K562 (cell line): ENCODE measurements around the gene TM4SF5. TPM values are rescaled to one million over a fixed set of nuclear protein-coding genes. Genes with fewer than 3 reads are reported as not detected.
A peak's percentile ranks its signal among the peaks of the same experiment; 100 is the strongest.

Experiments
- BCL6 ChIP-seq: fragments of 250-450 bp; sonication (Bioruptor Pico); IDR thresholded peaks from 2 replicates; pipeline ENCODE4 v1.4.0; 2020
- CBX8 ChIP-seq: fragments of 200-600 bp; sonication (generic); IDR thresholded peaks from 2 replicates; pipeline ENCODE4 v1.6.1; 2012; ENCODE audit warnings: borderline replicate concordance, mixed run types, low read depth, mild to moderate bottlenecking, moderate library complexity, mixed read lengths, low read length, control low read depth, inconsistent platforms; ENCODE audit not compliant: poor library complexity, severe bottlenecking; ENCODE audit errors: extremely low read depth
- CEBPB ChIP-seq: fragments of 450-650 bp; IDR thresholded peaks from 2 replicates; pipeline ENCODE4 v1.6.1; 2016; ENCODE audit warnings: missing genetic modification characterization, missing compliant biosample characterization
- CEBPG ChIP-seq, 3 experiments: fragments of 200-800 bp in 1 of 3; sonication (Bioruptor generic) in 1 of 3; sonication (generic) in 1 of 3; formaldehyde crosslinking in 1 of 3; IDR thresholded peaks in 2 of 3; conservative IDR thresholded peaks in 1 of 3; 2 replicates each; pipeline versions ENCODE4 v1.6.1 to v1.8.0; 2016 to 2022; ENCODE audit warnings: missing compliant biosample characterization in 2 of 3, missing genetic modification characterization in 2 of 3, mild to moderate bottlenecking in 1 of 3, missing genetic modification reagents in 1 of 3
- CHD2 ChIP-seq: IDR thresholded peaks from 2 replicates; pipeline ENCODE4 v1.6.1; 2011; ENCODE audit warnings: low read depth, low read length
- CREM ChIP-seq: IDR thresholded peaks from 2 replicates; pipeline ENCODE4 v1.6.1; 2014; ENCODE audit warnings: antibody characterized with exemption, low read depth
- CXXC5 ChIP-seq: fragments of 250-450 bp; sonication (Bioruptor Pico); IDR thresholded peaks from 2 replicates; pipeline ENCODE4 v1.8.0; 2022; ENCODE audit warnings: inconsistent platforms, mild to moderate bottlenecking, moderate library complexity
- ILF3 ChIP-seq: fragments of 450-650 bp; IDR thresholded peaks from 2 replicates; pipeline ENCODE4 v1.6.1; 2018; ENCODE audit warnings: antibody characterized with exemption, mild to moderate bottlenecking, moderate library complexity, borderline replicate concordance
- KAT8 ChIP-seq: fragments of 450-650 bp; IDR thresholded peaks from 2 replicates; pipeline ENCODE4 v1.6.1; 2016; ENCODE audit warnings: low read depth, mild to moderate bottlenecking
- MTF1 ChIP-seq: fragments of 250-450 bp; sonication (Bioruptor Pico); IDR thresholded peaks from 2 replicates; pipeline ENCODE4 v1.9.0; 2021; ENCODE audit warnings: moderate library complexity, mild to moderate bottlenecking, inconsistent platforms, borderline replicate concordance
- MYC ChIP-seq, 2 experiments: fragments of 250-450 bp in 1 of 2; sonication (Bioruptor Pico) in 1 of 2; IDR thresholded peaks; 2 replicates each; pipeline versions ENCODE4 v1.5.1 to v1.6.1; 2012 to 2021; ENCODE audit warnings: low read depth in 2 of 2, borderline replicate concordance in 1 of 2, improper control_type of control experiment in 1 of 2, low read length in 1 of 2, mild to moderate bottlenecking in 1 of 2, moderate library complexity in 1 of 2
- NFIX ChIP-seq: fragments of 250-450 bp; sonication (Bioruptor Pico); IDR thresholded peaks from 2 replicates; pipeline ENCODE4 v1.4.0; 2020; ENCODE audit warnings: low read depth, mild to moderate bottlenecking, moderate library complexity
- POLR2G ChIP-seq: fragments of 200-400 bp; formaldehyde crosslinking; IDR thresholded peaks from 2 replicates; pipeline ENCODE4 v1.6.1; 2017; ENCODE audit warnings: low read depth, mild to moderate bottlenecking, antibody characterized with exemption, low read length, moderate library complexity
- RAD21 ChIP-seq, 2 experiments: fragments of 250-450 bp in 1 of 2; fragments of 450-650 bp in 1 of 2; sonication (Bioruptor Pico) in 1 of 2; formaldehyde crosslinking in 1 of 2; IDR thresholded peaks in 1 of 2; conservative IDR thresholded peaks in 1 of 2; 2 replicates each; pipeline versions ENCODE4 v1.4.0 to v1.8.0; 2020 to 2022; ENCODE audit warnings: mild to moderate bottlenecking in 2 of 2, moderate library complexity in 1 of 2
- SMARCA5 ChIP-seq: fragments of 450-650 bp; IDR thresholded peaks from 2 replicates; pipeline ENCODE4 v1.6.1; 2016
- TFAM ChIP-seq: fragments of 250-450 bp; sonication (Bioruptor Pico); conservative IDR thresholded peaks from 2 replicates; pipeline ENCODE4 v1.5.0; 2021; ENCODE audit warnings: mild to moderate bottlenecking, moderate library complexity
- TOE1 ChIP-seq, 2 experiments: fragments of 450-650 bp in 1 of 2; sonication (generic) in 1 of 2; formaldehyde crosslinking in 1 of 2; IDR thresholded peaks; 2 replicates each; pipeline versions ENCODE4 v1.7.1 to v1.8.0; 2016 to 2022; ENCODE audit warnings: borderline replicate concordance in 2 of 2, mild to moderate bottlenecking in 2 of 2, antibody characterized with exemption in 1 of 2, inconsistent platforms in 1 of 2, low read depth in 1 of 2, missing genetic modification reagents in 1 of 2, moderate library complexity in 1 of 2
- polyA plus RNA-seq, 8 experiments: library from polyadenylated mRNA; depleted of rRNA in 4 of 8; stranded (reverse) in 5 of 8; unstranded in 3 of 8; fragments of >200 nt; fragmentation: Nextera tagmentation in 2 of 8; fragmentation: Illumina TruSeq in 1 of 8; extraction: Ambion mirVana in 2 of 8; extraction: Trizol in 1 of 8; gene quantifications; 2 replicates each; pipeline versions ENCODE4 v1.2.1 to v1.2.3, GENCODE V29; 2011 to 2014; ENCODE audit warnings: inconsistent platforms in 1 of 8, missing spikeins in 1 of 8
- total RNA-seq, 7 experiments: library from RNA; depleted of rRNA in 6 of 7; stranded (reverse); fragments of >200 nt in 6 of 7; fragmentation: Illumina TruSeq in 2 of 7; extraction: Trizol in 2 of 7; gene quantifications; 2 replicates each; pipeline versions ENCODE4 v1.2.1 to v1.2.3, GENCODE V29; 2011 to 2021; ENCODE audit warnings: low replicate concordance in 1 of 7
- TF ChIP-seq, protein P1 (sequence below): IDR thresholded peaks from 2 replicates; pipeline ENCODE4 v1.6.1; 2011; ENCODE audit warnings: borderline replicate concordance, low read depth, mild to moderate bottlenecking, moderate library complexity, low read length; ENCODE audit not compliant: insufficient read depth, poor library complexity, severe bottlenecking
- TF ChIP-seq, protein P2 (sequence below): fragments of 250-450 bp; sonication (Bioruptor Pico); IDR thresholded peaks from 2 replicates; pipeline ENCODE4 v1.4.0; 2020; ENCODE audit warnings: borderline replicate concordance
- TF ChIP-seq, protein P3 (sequence below): sonication (generic); formaldehyde crosslinking; IDR thresholded peaks from 2 replicates; pipeline ENCODE4 v1.5.0; 2020; ENCODE audit warnings: missing genetic modification reagents
- TF ChIP-seq, protein P4 (sequence below): fragments of 250-450 bp; sonication (Bioruptor Pico); IDR thresholded peaks from 2 replicates; pipeline ENCODE4 v1.8.0; 2022; ENCODE audit warnings: inconsistent platforms, mild to moderate bottlenecking, moderate library complexity, borderline replicate concordance

The TM4SF5 gene
- total and polyA plus RNA-seq, 9 of the 15 experiments (the other 6 are each of a cell fraction or from before 2014, with no cell fraction given): not detected

DNA sequence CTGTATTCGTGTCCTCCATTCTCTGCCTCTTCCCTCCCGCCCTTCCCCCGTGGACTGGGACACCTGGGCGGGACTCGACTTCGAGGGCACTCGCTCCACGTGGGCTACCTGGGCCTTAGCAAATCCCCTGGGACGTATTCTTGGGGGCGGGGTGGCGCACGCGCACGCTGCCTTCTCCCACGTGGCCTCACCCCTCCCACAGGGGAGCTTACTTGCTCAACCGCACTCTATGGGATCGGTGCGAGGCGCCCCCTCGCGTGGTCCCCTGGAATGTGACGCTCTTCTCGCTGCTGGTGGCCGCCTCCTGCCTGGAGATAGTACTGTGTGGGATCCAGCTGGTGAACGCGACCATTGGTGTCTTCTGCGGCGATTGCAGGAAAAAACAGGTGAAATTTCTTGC, 11.0 kb downstream of the TM4SF5 start (continued):
- no peak for TF ChIP-seq CBX8
- TF ChIP-seq, protein P1, sequence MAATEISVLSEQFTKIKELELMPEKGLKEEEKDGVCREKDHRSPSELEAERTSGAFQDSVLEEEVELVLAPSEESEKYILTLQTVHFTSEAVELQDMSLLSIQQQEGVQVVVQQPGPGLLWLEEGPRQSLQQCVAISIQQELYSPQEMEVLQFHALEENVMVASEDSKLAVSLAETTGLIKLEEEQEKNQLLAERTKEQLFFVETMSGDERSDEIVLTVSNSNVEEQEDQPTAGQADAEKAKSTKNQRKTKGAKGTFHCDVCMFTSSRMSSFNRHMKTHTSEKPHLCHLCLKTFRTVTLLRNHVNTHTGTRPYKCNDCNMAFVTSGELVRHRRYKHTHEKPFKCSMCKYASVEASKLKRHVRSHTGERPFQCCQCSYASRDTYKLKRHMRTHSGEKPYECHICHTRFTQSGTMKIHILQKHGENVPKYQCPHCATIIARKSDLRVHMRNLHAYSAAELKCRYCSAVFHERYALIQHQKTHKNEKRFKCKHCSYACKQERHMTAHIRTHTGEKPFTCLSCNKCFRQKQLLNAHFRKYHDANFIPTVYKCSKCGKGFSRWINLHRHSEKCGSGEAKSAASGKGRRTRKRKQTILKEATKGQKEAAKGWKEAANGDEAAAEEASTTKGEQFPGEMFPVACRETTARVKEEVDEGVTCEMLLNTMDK: peak; percentile 40
- 0 out of 2 replicates have a peak, but pooled peaks have one; percentile 32 for TF ChIP-seq CEBPG (CRISPR knock-in tag; IDR thresholded peaks at IDR 0.05)
- TF ChIP-seq CEBPG (tag; conservative IDR thresholded peaks at IDR 0.05 in 1 of 2, IDR thresholded peaks at IDR 0.05 in 1 of 2): no peak
- TF ChIP-seq MYC (IDR thresholded peaks at IDR 0.05; ENCODE audit: low read depth, low read length): peak; percentile 71; the same call in 1 of the 2 replicates
- no peak for TF ChIP-seq MYC (CRISPR knock-in tag; IDR thresholded peaks at IDR 0.05; ENCODE audit: borderline replicate concordance, low read depth)
- TF ChIP-seq CREM: 0 out of 2 replicates have a peak, but pooled peaks have one; percentile 22
- TF ChIP-seq, protein P2, sequence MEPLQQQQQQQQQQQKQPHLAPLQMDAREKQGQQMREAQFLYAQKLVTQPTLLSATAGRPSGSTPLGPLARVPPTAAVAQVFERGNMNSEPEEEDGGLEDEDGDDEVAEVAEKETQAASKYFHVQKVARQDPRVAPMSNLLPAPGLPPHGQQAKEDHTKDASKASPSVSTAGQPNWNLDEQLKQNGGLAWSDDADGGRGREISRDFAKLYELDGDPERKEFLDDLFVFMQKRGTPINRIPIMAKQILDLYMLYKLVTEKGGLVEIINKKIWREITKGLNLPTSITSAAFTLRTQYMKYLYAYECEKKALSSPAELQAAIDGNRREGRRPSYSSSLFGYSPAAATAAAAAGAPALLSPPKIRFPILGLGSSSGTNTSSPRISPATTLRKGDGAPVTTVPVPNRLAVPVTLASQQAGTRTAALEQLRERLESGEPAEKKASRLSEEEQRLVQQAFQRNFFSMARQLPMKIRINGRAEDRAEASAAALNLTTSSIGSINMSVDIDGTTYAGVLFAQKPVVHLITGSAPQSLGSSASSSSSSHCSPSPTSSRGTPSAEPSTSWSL: no peak
- no peak for TF ChIP-seq TFAM (CRISPR knock-in tag)
- no peak for TF ChIP-seq TOE1 (IDR thresholded peaks at IDR 0.05; ENCODE audit: borderline replicate concordance)
- no peak for TF ChIP-seq TOE1 (CRISPR knock-in tag; IDR thresholded peaks at IDR 0.05; ENCODE audit: borderline replicate concordance, low read depth)
- peak; percentile 44 for TF ChIP-seq CXXC5 (CRISPR knock-in tag)
- TF ChIP-seq, protein P3, sequence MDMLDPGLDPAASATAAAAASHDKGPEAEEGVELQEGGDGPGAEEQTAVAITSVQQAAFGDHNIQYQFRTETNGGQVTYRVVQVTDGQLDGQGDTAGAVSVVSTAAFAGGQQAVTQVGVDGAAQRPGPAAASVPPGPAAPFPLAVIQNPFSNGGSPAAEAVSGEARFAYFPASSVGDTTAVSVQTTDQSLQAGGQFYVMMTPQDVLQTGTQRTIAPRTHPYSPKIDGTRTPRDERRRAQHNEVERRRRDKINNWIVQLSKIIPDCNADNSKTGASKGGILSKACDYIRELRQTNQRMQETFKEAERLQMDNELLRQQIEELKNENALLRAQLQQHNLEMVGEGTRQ (CRISPR knock-in tag): peak; percentile 78
- no peak for TF ChIP-seq ILF3
- no peak for TF ChIP-seq CHD2
- TF ChIP-seq RAD21 (CRISPR knock-in tag; conservative IDR thresholded peaks at IDR 0.05 in 1 of 2, IDR thresholded peaks at IDR 0.05 in 1 of 2): peak; percentile 10 to 65; a peak in 2 of 4 replicates
- no peak for TF ChIP-seq MTF1 (CRISPR knock-in tag)
- peak; percentile 55 for TF ChIP-seq CEBPB (tag)
- no peak for TF ChIP-seq POLR2G
- no peak for TF ChIP-seq NFIX (CRISPR knock-in tag)
- no peak for TF ChIP-seq SMARCA5
- no peak for TF ChIP-seq KAT8
- TF ChIP-seq, protein P4, sequence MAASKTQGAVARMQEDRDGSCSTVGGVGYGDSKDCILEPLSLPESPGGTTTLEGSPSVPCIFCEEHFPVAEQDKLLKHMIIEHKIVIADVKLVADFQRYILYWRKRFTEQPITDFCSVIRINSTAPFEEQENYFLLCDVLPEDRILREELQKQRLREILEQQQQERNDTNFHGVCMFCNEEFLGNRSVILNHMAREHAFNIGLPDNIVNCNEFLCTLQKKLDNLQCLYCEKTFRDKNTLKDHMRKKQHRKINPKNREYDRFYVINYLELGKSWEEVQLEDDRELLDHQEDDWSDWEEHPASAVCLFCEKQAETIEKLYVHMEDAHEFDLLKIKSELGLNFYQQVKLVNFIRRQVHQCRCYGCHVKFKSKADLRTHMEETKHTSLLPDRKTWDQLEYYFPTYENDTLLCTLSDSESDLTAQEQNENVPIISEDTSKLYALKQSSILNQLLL (CRISPR knock-in tag): no peak
- TF ChIP-seq BCL6 (CRISPR knock-in tag): no peak
